GM12878 (cell line): ENCODE measurements around the gene DPH1.

Experiments used
- KDM1A ChIP-seq: fragments of 200-600 bp; sonication (generic); IDR thresholded peaks from 2 replicates; pipeline ENCODE4 v1.6.1; 2016; ENCODE audit warnings: borderline replicate concordance
- NR2C2 ChIP-seq: IDR thresholded peaks from 2 replicates; pipeline ENCODE4 v1.6.1; 2011; ENCODE audit warnings: borderline replicate concordance, low read depth; ENCODE audit not compliant: control insufficient read depth, insufficient read length
- POU2F2 ChIP-seq: IDR thresholded peaks from 3 replicates; pipeline ENCODE4 v1.6.1; 2011; ENCODE audit warnings: low read depth, mild to moderate bottlenecking, low read length, borderline replicate concordance
- RAD21 ChIP-seq: IDR thresholded peaks from 2 replicates; pipeline ENCODE4 v1.6.1; 2011; ENCODE audit warnings: mild to moderate bottlenecking, low read depth, low read length, moderate library complexity; ENCODE audit not compliant: insufficient read depth
- RFX5 ChIP-seq: IDR thresholded peaks from 2 replicates; pipeline ENCODE4 v1.6.1; 2011; ENCODE audit warnings: low read depth, low read length, improper control_type of control experiment
- TCF7 ChIP-seq: IDR thresholded peaks from 2 replicates; pipeline ENCODE4 v1.6.1; 2014; ENCODE audit warnings: antibody characterized with exemption, borderline replicate concordance

DNA sequence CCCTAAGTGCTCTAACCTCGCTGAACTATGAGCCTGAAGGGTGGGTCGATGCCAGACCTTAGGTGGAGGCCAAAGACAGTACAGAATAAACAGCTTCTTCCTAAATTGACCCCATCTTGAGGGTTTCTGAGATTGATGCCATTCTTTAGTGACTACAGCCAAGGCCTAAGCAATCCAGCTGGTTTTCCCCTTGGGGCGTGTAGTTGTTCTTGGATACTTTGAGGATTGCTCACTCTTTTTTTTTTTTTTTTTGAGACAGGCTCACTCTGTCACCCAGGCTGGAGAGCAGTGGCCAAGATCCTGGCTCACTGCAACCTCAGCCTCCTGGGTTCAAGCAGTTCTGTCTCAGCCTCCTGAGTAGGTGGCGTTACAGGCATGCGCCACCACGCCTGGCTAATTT, 13.8 kb downstream of the DPH1 start:
- no peak for TF ChIP-seq NR2C2
- no peak for TF ChIP-seq TCF7
- no peak for TF ChIP-seq POU2F2
- TF ChIP-seq RFX5: no peak
- TF ChIP-seq KDM1A: no peak
- no peak for TF ChIP-seq RAD21
